HUDEP-2 (cell line): ENCODE results near the gene LRRC27.
"Not testable (repeated sequence)": the region's sequence is repeated elsewhere in the genome, so short reads cannot be mapped to it uniquely, and the experiment has no call there.

ENCODE experiments used
- DNase-seq, 76 experiments: peaks; one replicate each; lab custom pipeline; 2025; ENCODE audit not compliant: unreplicated experiment in 76 of 76; lab: John Stamatoyannopoulos, UW

Gene LRRC27

DNA sequence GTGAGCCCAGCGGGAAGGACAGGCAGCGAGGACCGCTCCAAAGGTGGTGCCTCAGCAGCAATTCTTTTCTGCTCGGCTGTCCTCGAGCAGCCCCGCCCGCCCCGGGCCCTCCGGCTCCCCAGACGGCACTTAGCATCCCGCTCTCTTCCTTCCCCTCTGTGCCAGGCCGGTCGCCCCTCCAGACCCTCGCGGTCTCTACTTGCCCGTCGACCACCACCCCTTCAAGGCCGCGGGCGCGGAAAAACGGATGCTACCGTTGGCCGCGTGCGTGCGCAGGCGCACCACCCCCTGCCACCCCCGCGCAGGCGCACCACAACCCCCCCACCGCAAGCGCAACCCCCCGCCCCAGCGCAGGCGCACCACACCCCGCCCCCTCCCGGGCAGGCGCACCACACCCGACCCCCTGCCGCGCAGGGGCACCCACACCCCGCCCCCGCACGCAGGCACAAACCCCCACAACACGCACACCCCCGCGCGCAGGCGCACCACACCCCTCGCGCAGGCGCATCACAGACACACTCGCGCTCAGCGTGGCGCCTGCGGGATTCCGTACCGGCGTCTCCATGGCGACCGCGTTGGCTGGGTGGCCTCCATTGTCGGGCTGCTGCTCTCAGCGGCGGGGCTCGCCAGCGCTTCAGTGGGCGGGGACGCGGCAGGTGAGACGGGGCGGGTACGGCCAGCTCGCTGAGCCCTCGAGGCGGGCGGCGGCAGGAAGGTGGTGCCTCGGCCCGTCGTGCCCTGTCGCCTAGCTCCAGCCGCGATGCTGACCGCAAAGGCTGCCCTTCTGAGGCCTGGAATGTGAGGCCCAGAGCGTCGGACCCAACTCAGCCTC, at the start of gene LRRC27:
LRRC27 (plus strand) TSS at position 593 of the 832 bp plus-strand sequence. CDS start 1,332 bp downstream, outside the sequence.
- peak; percentile 66 to 99 (median 96) for DNase-seq

DNA sequence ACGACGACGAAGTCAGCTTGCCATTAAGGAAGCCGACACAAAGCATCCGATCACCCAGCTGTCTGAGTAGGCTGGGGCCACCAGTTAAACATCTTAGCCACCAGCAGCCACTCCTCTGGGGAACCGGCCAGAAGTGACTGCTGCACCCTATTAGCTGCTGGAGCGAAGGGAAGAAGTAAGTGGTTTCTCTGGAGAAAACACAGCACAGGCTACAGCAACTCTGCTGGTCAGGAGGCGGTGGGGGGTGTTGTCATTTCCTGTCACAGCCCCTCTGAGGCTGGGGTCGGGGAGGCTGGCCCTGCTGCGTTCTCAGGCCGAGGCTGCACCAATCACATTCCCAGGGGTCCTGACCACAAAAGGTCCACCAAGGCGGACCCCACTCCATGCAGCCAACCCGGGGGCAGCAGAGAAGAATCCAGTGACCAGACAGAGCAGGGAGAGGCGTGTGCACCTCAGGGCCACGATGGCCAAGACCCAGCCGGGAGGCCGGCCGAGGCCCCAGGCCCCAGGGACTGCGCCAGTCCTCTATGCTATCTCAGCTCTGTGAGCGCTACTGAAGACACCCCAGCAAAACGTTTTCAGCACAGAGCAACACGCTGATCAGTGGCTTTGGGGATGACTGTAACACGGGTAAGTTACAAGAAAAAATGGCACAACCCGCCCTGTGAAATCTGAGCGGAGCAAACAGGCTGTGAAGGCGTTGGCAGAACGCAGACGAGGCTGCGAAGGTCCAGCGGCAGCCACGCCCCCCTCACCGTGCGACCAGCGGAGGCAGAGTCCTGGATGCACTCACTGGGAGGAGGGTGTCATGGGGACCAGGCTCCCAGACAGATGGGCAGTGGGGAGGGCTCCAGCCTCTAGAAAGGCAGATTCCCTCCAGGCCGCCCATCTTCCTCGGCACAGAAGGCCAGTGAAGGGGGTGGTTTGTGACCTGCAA, 49.1 kb upstream of the LRRC27 start:
- DNase-seq = no peak

DNA sequence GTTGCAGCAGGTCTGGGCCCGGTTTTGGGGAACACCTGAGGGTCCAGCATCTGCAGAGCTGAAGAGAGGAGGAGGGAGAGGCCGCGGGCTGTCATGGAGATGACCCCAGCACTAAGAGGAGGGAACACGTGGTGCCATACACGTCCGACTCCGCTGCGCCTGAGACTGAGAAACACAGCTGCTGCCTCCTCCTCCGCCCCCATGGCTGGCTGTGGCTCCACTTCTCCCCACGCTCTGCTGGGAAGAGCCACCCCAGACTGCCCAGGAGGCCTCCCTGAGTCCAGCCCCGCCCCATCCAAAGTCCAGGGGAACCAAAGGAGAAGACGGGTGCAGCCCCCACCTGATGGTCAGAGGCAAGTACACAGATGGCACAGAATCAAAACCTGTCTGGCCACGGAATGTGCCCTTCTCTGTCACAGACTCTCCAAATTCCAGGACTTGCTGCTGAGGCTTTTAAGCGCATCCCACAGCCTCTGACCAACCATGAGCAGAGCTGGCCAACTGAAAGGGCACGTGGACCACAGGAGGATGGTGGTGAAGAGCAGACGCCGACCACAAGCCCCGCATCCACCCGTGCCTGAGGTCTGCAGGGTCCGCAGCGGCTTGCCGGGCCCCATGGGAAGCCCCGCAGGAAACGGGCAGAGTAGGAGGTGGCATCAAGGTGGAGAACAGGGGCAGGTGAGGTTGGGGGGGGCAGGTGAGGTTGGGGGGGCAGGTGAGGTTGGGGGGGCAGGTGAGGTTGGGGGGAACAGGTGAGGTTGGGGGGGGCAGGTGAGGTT, 48.2 kb upstream of the LRRC27 start:
- no peak for DNase-seq

DNA sequence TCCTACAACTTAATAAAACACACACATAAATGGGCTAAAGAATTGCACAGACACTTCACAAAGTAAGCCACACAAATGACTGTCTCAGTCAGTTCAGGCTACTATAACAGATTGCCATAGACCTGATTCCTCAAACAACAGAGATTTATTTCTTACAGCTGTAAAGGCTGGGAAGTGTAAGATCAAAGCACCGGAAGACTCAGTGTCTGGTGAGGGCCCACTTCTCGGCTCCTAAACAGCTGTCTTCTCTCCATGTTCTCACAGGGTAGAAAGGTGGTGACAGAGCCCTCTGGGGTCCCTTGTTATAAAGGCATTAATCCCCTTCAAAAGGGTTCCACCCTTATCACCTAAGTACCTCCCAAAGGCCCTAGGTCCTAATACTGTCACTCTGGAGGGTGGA, 42.6 kb upstream of the LRRC27 start:
- no peak for DNase-seq

DNA sequence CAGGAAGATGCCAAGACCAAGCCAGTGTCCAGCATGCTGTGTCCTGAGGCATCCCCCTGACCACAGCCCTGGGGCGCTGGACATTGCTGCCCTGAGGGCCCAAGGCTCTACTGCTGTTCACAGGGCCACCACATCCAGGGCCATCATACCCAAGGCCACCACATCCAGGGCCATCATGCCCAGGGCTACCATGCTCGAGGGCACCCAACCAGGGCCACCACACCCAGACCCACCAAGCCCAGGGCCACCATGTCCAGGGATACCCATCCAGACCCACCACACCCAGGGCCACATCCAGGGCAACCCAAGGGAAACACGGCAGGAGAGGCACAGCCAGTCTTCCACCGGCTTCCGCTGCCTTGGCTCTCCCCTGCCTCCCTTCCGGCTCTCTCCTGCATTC, 41.4 kb upstream of the LRRC27 start:
- DNase-seq = no peak

DNA sequence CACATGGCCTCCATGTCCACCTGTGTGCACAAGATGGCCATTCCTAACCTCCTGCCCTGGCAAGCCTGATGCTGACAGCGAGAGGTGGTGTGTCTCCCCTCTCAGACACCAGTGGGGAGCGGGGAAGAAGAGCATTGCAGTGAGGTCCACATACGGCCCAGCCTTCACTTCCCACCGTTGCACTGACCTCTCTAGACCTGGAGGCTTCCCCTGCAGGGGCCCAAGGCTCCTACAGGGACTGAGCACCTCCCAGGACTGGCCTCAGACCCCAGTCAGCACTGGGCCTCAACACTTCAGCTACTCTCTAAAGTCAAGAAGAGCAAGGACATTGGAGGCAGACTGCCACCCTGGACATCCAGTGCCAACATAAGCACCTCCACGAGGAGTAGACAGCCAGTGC, 40.2 kb upstream of the LRRC27 start:
- DNase-seq = no peak

DNA sequence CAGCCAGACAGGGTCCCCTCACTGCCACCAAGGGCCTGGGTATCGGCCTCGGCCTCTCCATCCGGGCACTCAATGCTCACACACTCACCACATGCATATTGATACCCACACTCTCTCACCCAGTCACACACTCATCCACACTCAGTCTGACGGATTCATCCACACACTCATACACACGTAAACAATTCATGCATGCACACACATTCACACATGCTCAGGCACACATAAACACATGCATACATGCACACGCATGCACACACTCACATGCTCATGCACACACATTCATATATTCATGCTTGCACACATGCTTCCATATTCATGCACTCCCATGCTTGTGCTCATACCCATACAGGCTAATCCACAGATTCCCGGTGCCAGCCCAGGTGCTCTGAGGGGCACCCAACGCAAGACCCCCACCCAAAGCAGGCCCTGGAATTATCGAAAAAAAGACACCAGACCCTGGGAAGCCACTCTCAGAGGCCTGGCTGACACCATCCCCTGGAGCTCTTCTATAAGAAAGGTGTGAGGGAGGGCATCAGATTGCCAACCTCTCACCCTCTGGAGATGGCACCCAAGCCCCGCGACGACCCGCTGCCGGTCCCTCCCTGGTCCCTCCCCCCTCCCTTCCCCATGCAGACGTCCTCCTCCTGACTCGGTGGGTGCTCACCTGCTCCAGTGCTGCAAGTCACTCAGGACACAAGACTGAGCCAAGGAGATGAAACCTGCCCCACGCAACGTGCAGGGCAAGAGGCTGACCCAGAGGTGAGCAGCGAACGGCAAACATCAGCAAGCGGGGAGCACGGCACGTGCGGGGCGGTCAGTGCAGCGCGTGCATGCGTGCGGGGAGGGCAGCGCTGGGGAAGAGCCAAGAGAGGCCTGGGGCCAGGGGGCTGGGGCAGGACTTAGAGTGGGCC, 39.4 kb upstream of the LRRC27 start:
- DNase-seq = no peak

DNA sequence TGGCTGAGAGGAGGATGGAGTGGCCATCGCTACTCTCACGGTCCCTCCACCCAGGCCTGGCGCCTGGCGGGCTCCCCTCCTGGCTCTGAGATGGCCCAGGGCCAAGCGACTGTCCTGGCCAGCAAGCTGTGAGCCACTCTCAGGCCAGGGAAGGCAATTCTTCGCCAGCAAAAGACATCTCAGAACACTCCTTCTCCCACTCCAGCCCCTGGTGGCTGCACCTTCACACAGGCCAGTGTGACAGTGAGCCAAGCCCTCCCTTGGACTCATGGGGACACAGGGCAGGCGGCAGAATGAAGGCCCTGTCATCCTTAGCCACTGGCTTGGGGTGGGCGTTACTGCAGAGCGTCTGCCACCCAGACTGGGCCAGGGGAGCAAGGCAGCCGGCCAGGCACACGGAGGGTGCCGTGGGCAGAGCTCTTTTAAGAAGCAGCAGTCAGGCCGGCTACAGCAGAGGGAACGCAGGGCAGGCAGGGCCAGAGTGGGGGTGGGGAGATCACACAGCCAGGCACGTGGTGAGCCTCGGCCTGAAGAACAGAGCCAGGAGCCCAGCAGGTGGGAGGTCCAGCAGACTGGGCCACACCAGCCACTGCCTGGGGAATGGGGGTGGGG, 38.7 kb upstream of the LRRC27 start:
- DNase-seq = no peak

DNA sequence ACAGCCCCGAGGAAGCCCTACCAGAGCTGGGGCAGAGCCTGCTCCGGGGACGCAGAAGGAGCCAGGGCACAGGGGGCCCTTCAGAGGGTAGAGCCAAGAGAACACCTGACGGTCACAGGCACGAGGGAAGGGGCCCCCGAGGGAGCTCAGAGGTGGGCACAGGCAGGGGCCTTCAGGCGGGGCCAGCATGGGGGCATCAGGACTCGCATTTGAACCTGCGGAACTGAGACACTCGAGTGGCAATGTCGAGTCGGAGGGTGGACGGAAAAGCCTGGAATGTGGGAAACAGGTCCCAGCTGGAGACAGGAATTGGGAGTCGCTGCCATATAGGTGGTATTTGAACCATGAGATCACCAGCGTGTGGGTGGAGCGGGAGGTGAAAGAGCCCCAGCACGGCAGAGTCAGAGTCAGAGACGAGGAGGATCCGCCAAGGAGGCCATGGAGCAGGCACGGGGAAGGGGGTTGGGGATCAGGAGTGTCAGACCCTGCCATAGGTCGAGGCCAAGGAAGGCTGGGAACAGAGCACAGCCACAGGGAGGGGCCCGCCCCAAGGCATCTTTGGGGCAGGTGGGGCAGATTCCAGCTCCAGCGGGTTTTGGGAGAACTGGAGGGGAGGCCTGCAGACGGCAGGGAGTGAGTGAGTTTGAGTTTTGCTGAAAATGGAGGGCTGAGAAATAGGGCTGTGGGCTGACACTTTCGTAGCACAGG, 38.0 kb upstream of the LRRC27 start:
- no peak for DNase-seq

DNA sequence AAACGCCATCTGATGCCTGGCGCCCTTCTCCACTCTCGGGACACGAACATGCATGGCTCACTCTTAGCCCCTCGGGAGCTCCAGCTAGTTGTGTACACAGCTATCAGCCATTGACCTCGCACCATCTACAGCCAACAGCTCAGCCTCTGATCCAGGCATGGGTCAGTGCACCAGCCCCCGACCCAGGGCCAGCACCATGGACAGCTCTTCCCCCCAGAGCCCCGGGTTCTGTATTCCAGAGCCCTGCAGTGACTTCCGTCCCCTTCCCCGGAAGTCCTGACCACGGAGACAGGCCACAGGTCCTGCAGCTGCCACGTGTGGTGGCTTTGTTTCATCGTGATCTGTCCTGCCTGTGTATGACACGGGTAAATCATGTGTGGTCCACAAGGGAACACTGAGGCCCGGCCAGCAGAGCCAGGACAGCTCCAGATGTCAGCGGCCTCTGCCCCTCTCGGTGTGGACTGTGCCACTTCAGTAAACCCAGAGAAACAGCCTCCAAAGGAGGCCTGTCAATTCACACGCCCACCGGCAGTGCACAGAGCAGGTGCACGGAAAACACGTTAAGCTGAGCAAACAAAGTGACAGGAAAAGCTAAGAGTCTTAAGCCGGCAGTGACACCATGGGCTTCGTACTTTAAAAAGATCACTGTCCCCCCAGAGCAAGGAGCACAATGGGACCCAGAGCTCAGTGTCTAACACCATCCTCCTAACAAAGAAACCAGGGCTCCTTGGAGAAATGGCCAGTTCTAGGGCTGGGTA, 37.3 kb upstream of the LRRC27 start:
- DNase-seq = no peak

DNA sequence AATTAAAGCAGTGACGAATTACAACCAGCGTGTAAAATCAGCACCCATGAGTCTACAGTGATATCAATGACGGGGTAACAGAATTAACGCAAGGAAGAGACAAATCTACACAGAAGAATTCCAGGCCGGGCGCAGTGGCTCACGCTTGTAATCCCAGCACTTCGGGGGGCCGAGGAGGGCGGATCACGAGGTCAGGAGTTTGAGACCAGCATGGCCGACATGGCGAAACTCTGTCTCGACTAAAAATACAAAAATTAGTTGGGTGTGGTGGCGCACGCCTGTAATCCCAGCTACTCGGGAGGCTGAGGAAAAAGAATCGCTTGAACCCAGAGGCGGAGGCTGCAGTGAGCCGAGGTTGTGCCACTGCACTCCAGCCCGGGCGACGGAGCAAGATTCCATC, 36.5 kb upstream of the LRRC27 start:
- DNase-seq = not testable (repeated sequence)

DNA sequence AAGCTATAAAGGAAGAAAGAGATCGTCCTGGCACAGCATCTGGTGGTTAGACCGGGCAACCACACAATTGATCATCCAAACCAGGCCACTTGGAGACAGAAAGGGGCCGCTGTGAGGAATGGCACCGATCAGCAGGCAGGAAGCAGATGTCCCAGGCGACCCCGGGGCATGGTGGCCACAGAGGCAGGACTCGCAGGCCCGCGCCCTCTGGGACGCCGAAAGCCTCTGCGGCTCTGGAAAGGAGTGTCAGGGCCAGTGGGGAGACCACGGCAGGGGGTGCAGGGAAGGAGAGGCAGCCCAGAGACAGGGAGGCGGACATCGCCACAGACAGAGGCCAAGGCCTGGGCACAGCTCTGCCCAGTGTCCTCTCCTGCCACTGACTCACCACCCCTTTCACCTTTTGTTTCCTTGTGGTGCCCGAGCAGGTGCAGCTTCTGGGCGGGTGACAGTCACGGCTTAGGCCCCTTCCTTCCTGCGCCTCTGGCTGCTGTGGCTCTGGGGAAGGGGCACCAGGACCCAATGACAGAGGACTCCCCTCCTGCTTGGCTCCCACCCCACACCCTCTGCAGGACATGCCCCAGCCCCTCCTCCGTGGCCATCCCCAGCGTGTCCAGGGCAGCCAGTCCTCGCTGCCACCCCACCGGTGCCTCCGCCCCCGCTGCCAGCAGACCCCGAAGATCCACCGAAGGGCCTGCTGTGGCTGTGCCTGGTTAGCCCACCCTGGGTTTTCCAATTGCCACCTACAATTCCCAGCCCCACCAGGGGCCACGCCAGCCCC, 35.1 kb upstream of the LRRC27 start:
- DNase-seq = no peak

DNA sequence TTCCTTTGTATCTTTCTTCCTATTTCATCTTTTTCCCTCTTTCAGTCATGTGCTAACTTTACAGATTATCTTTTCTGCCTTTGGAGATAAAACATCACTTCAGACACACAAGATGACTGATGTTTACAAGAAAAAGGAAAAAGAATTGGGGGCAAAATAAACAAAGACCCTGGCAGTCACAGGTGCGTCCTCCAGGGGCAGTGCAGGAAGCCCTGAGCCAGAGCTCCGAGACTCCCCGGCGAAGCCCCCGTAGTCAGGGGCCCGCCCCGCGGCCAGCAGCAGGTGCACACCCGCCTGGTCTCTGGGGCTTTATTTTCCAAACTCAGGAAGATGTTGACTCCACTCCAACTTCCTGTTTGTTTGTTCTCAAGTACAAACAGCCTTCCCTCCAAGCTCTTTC, 34.5 kb upstream of the LRRC27 start:
- DNase-seq = no peak

DNA sequence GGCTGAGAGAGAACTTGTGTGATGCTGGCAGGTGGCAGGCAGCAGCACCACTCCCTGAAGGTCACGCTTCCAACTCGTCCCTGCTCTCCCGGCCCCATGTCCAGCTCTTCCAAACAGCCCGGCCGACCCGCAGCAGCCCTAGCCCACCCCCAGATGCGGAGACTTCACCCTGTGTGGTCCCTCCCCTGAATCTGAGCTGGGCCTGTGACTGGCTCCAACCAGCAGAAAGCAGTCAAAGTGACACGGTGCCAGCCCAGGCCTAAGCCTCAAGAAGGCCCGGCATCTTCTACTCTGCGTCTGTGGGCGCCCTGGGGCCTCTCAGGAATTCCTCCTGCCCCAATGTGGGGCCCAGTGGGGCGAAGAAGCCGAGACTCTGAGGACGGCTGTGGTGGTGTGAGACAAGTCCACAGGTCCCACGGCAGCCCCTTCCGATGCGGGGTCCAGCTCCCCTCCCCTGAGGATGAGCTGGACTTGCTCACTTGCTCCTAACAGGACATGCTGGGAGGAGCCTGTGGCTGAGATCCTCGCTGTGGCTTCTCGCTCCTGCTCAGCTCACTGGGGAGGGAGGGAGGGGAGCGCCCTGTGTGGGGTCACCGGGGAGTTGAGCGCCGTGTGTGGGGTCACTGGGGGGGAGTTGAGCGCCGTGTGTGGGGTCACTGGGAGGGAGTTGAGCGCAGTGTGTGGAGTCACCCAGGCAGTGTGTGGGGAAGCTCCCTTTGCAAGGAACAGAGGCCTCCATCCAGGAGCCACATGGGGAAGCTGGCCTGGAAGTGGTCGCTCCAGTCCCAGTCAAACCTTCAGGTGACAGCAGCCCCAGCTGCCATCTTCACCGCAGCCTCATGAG, 33.7 kb upstream of the LRRC27 start:
- DNase-seq = no peak

DNA sequence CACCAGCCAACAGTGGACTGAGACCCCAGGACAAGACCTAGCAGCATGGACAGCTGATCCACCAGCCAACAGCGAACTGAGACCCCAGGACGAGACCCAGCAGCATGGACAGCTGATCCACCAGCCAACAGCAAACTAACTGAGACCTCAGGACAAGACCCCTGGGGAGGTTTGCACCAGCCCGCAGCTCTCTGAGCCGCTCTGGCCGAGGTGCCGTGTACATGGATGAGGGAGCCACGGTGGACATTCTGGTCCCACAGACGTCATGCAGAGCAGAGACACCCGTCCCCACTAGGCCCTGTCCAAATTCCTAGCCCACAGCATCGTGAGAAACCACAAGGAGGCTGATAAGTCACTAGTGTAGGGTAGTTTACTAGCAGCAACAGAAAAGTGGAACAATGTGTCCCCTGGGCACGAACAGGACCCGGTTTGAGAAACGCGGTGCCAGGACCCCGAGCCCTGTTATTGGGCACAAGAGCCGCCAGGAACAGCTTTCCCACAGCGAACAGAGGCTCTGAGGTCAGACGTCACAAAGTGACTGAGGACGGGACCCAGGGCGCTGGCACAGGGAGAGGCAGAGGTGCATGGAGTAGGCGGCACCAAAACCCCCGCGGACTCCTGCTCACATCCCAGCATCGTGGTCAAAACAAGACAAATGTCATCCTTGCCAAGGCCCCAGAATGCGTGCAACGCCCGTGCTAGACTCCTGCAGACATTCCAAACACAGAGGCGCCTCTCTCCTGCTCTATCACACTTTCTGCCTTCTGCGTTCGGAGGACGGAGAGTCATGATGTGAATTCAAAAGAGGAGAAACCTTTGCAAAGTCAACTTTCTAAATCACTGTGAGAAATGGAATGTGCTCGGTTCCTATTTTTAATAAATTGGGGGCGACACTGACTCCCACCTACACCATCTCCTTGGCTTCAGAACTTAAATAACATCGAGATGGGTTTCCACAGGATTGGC, 32.3 kb upstream of the LRRC27 start:
- DNase-seq = no peak
